CD4-positive, alpha-beta T cell (primary cell): ENCODE data around the gene SERINC2. TPM values are rescaled to one million over a fixed set of nuclear protein-coding genes. Genes with fewer than 3 reads are reported as not detected.

Source experiments
- ATAC-seq: fragments of 200-7000 bp; cut with Tn5 transposase; one replicate; pipeline ENCODE4 v1.10.0; 2022; ENCODE audit warnings: mild to moderate bottlenecking; ENCODE audit not compliant: poor library complexity
- CTCF ChIA-PET: fragments of 350-600 bp; sonication (Branson Sonifier 250); formaldehyde crosslinking; loops from one replicate; lab custom pipeline; 2021; ENCODE audit warnings: antibody characterized with exemption, inconsistent platforms; lab: Charles Lee
- POLR2A ChIA-PET: fragments of 350-600 bp; sonication (Branson Sonifier 250); formaldehyde crosslinking; loops from one replicate; lab custom pipeline; 2021; ENCODE audit warnings: antibody characterized with exemption, inconsistent platforms; lab: Charles Lee
- DNase-seq, 14 experiments: peaks; one replicate each; pipeline ENCODE4 v3.0.0-alpha.2; 2013 to 2020; ENCODE audit warnings: mixed read lengths in 2 of 14
- H3K27ac ChIP-seq, 2 donors: one replicate each; pipeline versions ENCODE4 v1.5.1 to v1.7.0; 2013; ENCODE audit warnings: low read length in 2 of 2, low read depth in 1 of 2, mild to moderate bottlenecking in 1 of 2
- H3K27me3 ChIP-seq, 2 experiments: 1 replicate in 1 of 2; 2 replicates in 1 of 2; pipeline versions ENCODE4 v1.6.1 to v1.7.0; 2013; ENCODE audit warnings: low read length in 2 of 2, control low read depth in 1 of 2, mild to moderate bottlenecking in 1 of 2, moderate library complexity in 1 of 2; ENCODE audit not compliant: insufficient read depth in 2 of 2, control insufficient read depth in 1 of 2
- H3K36me3 ChIP-seq: one replicate; pipeline ENCODE4 v1.6.1; 2013; ENCODE audit warnings: low read length, control low read depth; ENCODE audit not compliant: insufficient read depth
- H3K4me1 ChIP-seq: one replicate; pipeline ENCODE4 v1.6.1; 2013; ENCODE audit warnings: low read length, control low read depth; ENCODE audit not compliant: insufficient read depth
- H3K4me3 ChIP-seq: one replicate; pipeline ENCODE4 v1.5.1; 2013; ENCODE audit warnings: mild to moderate bottlenecking, low read length, moderate library complexity
- H3K9me3 ChIP-seq, 2 experiments: 1 replicate in 1 of 2; 2 replicates in 1 of 2; pipeline versions ENCODE4 v1.6.1 to v1.7.0; 2013; ENCODE audit warnings: low read length in 2 of 2, mild to moderate bottlenecking in 2 of 2, control low read depth in 1 of 2, moderate library complexity in 1 of 2; ENCODE audit not compliant: control insufficient read depth in 1 of 2, insufficient read depth in 1 of 2
- H3K27ac Mint-ChIP-seq: one replicate; pipeline ENCODE4 v1.8.0; 2020; ENCODE audit warnings: mixed read lengths
- H3K27me3 Mint-ChIP-seq: one replicate; pipeline ENCODE4 v1.8.0; 2021; ENCODE audit warnings: mixed read lengths
- H3K36me3 Mint-ChIP-seq: one replicate; pipeline ENCODE4 v1.8.0; 2021; ENCODE audit warnings: low read depth, mixed read lengths
- H3K4me1 Mint-ChIP-seq: one replicate; pipeline ENCODE4 v1.8.0; 2021; ENCODE audit warnings: low read depth, mixed read lengths
- H3K4me3 Mint-ChIP-seq: one replicate; pipeline ENCODE4 v1.8.0; 2020; ENCODE audit warnings: mild to moderate bottlenecking, mixed read lengths
- H3K9me3 Mint-ChIP-seq: one replicate; pipeline ENCODE4 v1.8.0; 2020; ENCODE audit warnings: mixed read lengths
- CTCF ChIP-seq: fragments of 200-600 bp; IDR thresholded peaks from one replicate; pipeline ENCODE4 v1.8.0; 2022; ENCODE audit warnings: antibody characterized with exemption, mild to moderate bottlenecking
- intact Hi-C, 2 experiments: fragments of 100-400 bp; cut with DNase I in 1 of 2; cut with micrococcal nuclease in 1 of 2; formaldehyde crosslinking; loops; one replicate each; pipeline versions ENCODE4 v1.15.1 to v1.9.0; 2023 to 2025; cut with DNase I, micrococcal nuclease
- total RNA-seq, 174 experiments: library from RNA in 2 of 174; stranded (reverse) in 2 of 174; gene quantifications; one replicate each; pipeline ENCODE4 v1.2.3 and lab custom pipeline; 2021 to 2026

SERINC2 gene
- total RNA-seq, 2 experiments from 2014 or later = 0.11 TPM; not detected in 1

GRCh38 chr1:31426249-31426922 is 13.4 kb downstream of the SERINC2 start:
- H3K27me3 ChIP-seq = peaks cover 7 to 17% of the 10 kb centered on the region in 2 experiments
- DNase-seq = no peak
- intact Hi-C loops = no loop called here
- no peak for ATAC-seq
- no peak overlapping the region for H3K27ac ChIP-seq
- H3K9me3 Mint-ChIP-seq = no peaks in the 10 kb centered on the region
- no peak for TF ChIP-seq CTCF
- POLR2A ChIA-PET = no interaction called here
- no peak overlapping the region for H3K4me3 ChIP-seq
- no peak overlapping the region for H3K27ac Mint-ChIP-seq
- no peaks in the 10 kb centered on the region for H3K9me3 ChIP-seq
- CTCF ChIA-PET = no interaction called here
- H3K36me3 Mint-ChIP-seq = no peaks in the 10 kb centered on the region
- H3K4me1 Mint-ChIP-seq = no peaks in the 10 kb centered on the region
- H3K4me1 ChIP-seq = peaks cover 3% of the 10 kb centered on the region
- H3K27me3 Mint-ChIP-seq = peaks cover 27% of the 10 kb centered on the region
- H3K4me3 Mint-ChIP-seq = no peak overlapping the region
- H3K36me3 ChIP-seq = no peaks in the 10 kb centered on the region

GRCh38 chr1:31427322-31427721 is 14.3 kb downstream of the SERINC2 start:
- H3K27ac Mint-ChIP-seq = no peak overlapping the region

DNA sequence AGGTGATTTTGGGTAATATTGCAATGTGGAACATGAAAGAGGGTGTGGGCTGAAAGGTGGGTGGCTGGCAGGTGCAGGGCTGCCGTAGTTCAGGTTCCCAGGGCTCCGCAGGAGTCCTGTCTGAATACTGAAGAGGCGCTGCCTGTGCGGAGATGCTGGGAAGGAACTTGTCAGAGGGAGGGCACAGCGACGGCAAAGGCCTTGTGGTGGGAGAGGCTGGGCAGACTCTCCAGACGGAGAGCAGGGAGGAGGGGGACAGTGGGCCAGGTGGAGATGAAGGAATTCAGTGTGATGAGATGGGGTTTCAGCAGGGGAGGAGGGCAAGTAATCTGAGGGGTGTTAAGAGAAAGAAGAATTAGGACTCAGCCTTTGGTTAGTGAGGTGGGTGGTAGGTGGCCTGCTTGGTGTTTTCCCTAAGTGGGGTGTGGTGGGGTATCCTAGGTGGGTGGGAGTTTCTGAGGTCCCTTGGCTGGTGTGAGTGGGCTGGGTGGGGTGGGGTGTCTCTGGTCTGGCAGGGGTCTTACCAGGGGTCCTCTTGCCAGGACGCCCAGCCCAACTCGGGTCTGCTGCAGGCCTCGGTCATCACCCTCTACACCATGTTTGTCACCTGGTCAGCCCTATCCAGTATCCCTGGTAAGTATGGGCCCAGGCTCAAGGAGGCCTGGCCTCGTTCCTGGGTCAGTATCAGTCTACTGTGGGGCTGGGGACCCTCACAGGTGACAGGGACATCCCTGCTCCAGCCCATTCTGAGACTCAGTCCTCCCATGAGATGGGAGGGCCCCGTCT is 15.6 kb downstream of the SERINC2 start:
- intact Hi-C loops = no loop called here
- POLR2A ChIA-PET = no interaction called here
- DNase-seq (no peak), ATAC-seq (no peak)
- Mint-ChIP-seq H3K4me1 (no peaks in the 10 kb centered on the region), H3K27ac (no peak overlapping the region), H3K27me3 (peaks cover 15% of the 10 kb centered on the region), H3K4me3 (no peak overlapping the region), H3K36me3 (no peaks in the 10 kb centered on the region), H3K9me3 (no peaks in the 10 kb centered on the region)
- H3K27me3 ChIP-seq = peaks cover 7 to 13% of the 10 kb centered on the region in 2 experiments
- H3K36me3 ChIP-seq = no peaks in the 10 kb centered on the region
- no peaks in the 10 kb centered on the region for H3K9me3 ChIP-seq
- CTCF ChIA-PET = no interaction called here
- H3K4me1 ChIP-seq = no peaks in the 10 kb centered on the region
- no peak overlapping the region for H3K27ac ChIP-seq
- no peak overlapping the region for H3K4me3 ChIP-seq
- no peak for TF ChIP-seq CTCF

More at GRCh38 chr1:31427322-31427721, 14.3 kb downstream of the SERINC2 start:
- TF ChIP-seq CTCF = no peak
- Histone ChIP-seq H3K4me3 (no peak overlapping the region), H3K4me1 (peaks cover 3% of the 10 kb centered on the region), H3K27ac (no peak overlapping the region), H3K36me3 (no peaks in the 10 kb centered on the region), H3K27me3 (peaks cover 7 to 17% of the 10 kb centered on the region in 2 experiments), H3K9me3 (no peaks in the 10 kb centered on the region)
- no peak for DNase-seq
- intact Hi-C loops = no loop called here
- CTCF ChIA-PET = no interaction called here
- peaks cover 27% of the 10 kb centered on the region for H3K27me3 Mint-ChIP-seq
- POLR2A ChIA-PET = no interaction called here
- no peaks in the 10 kb centered on the region for H3K4me1 Mint-ChIP-seq
- no peaks in the 10 kb centered on the region for H3K36me3 Mint-ChIP-seq
- H3K4me3 Mint-ChIP-seq = no peak overlapping the region
- no peaks in the 10 kb centered on the region for H3K9me3 Mint-ChIP-seq
- ATAC-seq = no peak
